ENCODE measurements around the gene ZNF70. TPM values are rescaled to one million over a fixed set of nuclear protein-coding genes. Genes with fewer than 3 reads are reported as not detected.

ZNF70 gene
- total RNA-seq, 1 donor from 2014 or later = 2.9 TPM

GRCh38 chr22:23698673-23699235 is 52.2 kb downstream of the ZNF70 start:
- no peak overlapping the region for H3K27ac Mint-ChIP-seq
- peaks cover 6% of the 10 kb centered on the region for H3K9me3 Mint-ChIP-seq
- peaks cover 72% of the 10 kb centered on the region for H3K36me3 Mint-ChIP-seq (ENCODE audit: low read depth)
- peaks cover 52% of the 10 kb centered on the region for H3K4me1 Mint-ChIP-seq (ENCODE audit: low read depth)
- no peak overlapping the region for H3K4me3 Mint-ChIP-seq (ENCODE audit: low read depth)
- DNase-seq (ENCODE audit: low spot score) = no peak
- H3K27me3 Mint-ChIP-seq (ENCODE audit: low read depth) = no peaks in the 10 kb centered on the region
- intact Hi-C loops (cut with micrococcal nuclease) = no loop called here

DNA sequence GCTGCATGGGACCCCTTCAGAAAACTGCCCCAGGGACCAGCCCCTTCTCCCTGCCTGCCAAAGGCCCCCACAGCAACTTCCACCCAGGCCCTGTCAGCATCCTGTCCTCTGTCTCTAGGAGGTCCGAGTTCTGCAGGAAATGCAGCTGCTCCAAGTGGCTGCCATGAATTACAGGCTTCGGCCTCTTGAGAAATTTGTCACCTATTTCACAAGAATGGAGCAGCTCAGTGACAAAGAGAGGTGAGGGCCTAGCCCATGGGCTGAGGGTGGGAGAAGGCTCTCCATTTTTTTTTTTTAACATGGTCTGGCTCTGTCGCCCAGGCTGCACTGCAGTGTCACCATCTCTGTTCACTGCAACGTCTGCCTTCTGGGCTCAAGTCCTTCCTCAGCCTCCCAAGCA is 52.8 kb downstream of the ZNF70 start:
- Mint-ChIP-seq H3K4me1 (ENCODE audit: low read depth) (peaks cover 50% of the 10 kb centered on the region), H3K36me3 (ENCODE audit: low read depth) (peaks cover 72% of the 10 kb centered on the region), H3K9me3 (peaks cover 6% of the 10 kb centered on the region), H3K27me3 (ENCODE audit: low read depth) (no peaks in the 10 kb centered on the region), H3K27ac (no peak overlapping the region), H3K4me3 (ENCODE audit: low read depth) (no peak overlapping the region)
- intact Hi-C loops (cut with micrococcal nuclease) = no loop called here
- no peak for DNase-seq (ENCODE audit: low spot score)

- Mint-ChIP-seq H3K27me3 (ENCODE audit: low read depth) (no peaks in the 10 kb centered on the region), H3K9me3 (peaks cover 6% of the 10 kb centered on the region), H3K4me1 (ENCODE audit: low read depth) (peaks cover 46% of the 10 kb centered on the region), H3K27ac (peak overlapping the region; percentile 99), H3K36me3 (ENCODE audit: low read depth) (peaks cover 68% of the 10 kb centered on the region), H3K4me3 (ENCODE audit: low read depth) (peak overlapping the region; percentile 89)
- DNase-seq (ENCODE audit: low spot score) = no peak
- intact Hi-C loops (cut with micrococcal nuclease) = loop anchor here (2.0 kb wide), 1 partner anchor 20 kb away; no protein-coding TSS in a partner anchor
Measured at GRCh38 chr22:23697031-23697970, 53.6 kb downstream of the ZNF70 start.

- peak; percentile 78 for DNase-seq (ENCODE audit: low spot score)
- peaks cover 36% of the 10 kb centered on the region for H3K4me1 Mint-ChIP-seq (ENCODE audit: low read depth)
- intact Hi-C loops (cut with micrococcal nuclease) = loop anchor here (1.0 to 2.0 kb wide), 2 partner anchors 9 to 20 kb away; no protein-coding TSS in a partner anchor
- H3K27me3 Mint-ChIP-seq (ENCODE audit: low read depth) = no peaks in the 10 kb centered on the region
- H3K27ac Mint-ChIP-seq = peak overlapping the region; percentile 99
- peak overlapping the region; percentile 89 for H3K4me3 Mint-ChIP-seq (ENCODE audit: low read depth)
- H3K36me3 Mint-ChIP-seq (ENCODE audit: low read depth) = peaks cover 61% of the 10 kb centered on the region
- H3K9me3 Mint-ChIP-seq = peaks cover under 1% of the 10 kb centered on the region
Measured at GRCh38 chr22:23696326-23696851, 54.5 kb downstream of the ZNF70 start.

- intact Hi-C loops (cut with micrococcal nuclease) = loop anchor here (1.0 to 2.0 kb wide), 2 partner anchors 10 to 21 kb away; no protein-coding TSS in a partner anchor
- DNase-seq (ENCODE audit: low spot score) = no peak
- Mint-ChIP-seq H3K36me3 (ENCODE audit: low read depth) (peaks cover 58% of the 10 kb centered on the region), H3K9me3 (no peaks in the 10 kb centered on the region), H3K4me1 (ENCODE audit: low read depth) (peaks cover 33% of the 10 kb centered on the region), H3K4me3 (ENCODE audit: low read depth) (peak overlapping the region; percentile 89), H3K27me3 (ENCODE audit: low read depth) (no peaks in the 10 kb centered on the region), H3K27ac (peak overlapping the region; percentile 99)
Measured at GRCh38 chr22:23695571-23696325, 55.2 kb downstream of the ZNF70 start.

DNA sequence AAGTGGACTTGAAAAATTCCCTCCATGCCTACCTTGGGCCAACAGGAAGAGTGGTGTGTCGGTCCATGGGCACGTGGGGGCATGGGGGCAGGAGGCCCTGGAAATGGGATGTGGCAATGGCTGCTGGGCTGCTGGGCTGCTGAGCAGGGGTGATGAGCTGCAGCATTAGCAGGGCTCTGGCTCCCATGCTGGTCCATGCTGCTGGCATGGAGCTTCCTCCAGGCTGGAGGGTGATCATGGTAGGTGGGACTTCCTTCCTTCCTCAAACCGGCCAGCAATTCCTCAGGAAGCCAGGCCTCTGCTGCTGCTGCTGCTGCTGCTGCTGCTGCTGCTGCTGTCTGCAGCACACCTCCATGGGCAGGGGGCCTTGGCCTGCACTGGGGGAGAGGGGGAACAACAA is 55.8 kb downstream of the ZNF70 start:
- Mint-ChIP-seq H3K27ac (peak overlapping the region; percentile 99), H3K36me3 (ENCODE audit: low read depth) (peaks cover 52% of the 10 kb centered on the region), H3K27me3 (ENCODE audit: low read depth) (no peaks in the 10 kb centered on the region), H3K4me1 (ENCODE audit: low read depth) (peaks cover 29% of the 10 kb centered on the region), H3K4me3 (ENCODE audit: low read depth) (no peak overlapping the region), H3K9me3 (no peaks in the 10 kb centered on the region)
- DNase-seq (ENCODE audit: low spot score) = no peak
- intact Hi-C loops (cut with micrococcal nuclease) = no loop called here

DNA sequence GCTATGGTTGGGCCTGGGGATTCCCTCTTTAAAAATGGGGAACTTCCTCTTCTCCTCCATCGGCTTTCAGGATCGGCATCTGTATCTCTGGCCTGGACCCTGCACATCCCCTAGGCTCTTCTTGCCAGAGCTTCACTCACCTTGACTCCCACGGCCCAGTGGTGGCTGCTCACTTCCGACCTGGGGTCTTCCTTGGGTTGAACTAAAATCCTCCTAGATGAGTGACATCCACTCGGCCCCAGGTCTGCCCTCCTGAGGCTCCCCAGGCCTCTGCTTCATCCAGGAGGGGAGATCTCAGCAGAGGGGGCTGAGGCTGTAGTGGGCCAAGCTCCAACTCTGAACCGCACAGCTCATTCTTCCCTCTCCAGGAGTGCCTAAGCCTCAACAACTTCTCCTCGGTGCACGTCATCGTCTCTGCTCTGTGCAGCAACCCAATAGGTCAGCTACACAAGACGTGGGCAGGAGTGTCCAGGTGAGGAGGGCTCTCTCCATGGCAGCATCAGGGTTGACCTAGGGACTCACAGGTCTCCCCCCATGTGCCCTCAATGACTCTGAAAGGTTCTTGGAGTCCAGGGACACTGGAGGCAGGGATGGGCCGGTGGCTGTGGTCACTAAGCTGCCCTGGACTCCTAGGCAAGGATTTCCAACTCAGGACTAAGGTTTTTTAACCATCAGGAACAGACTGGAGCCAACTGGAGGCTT is 56.8 kb downstream of the ZNF70 start:
- Mint-ChIP-seq H3K4me3 (ENCODE audit: low read depth) (no peak overlapping the region), H3K4me1 (ENCODE audit: low read depth) (peaks cover 27% of the 10 kb centered on the region), H3K36me3 (ENCODE audit: low read depth) (peaks cover 42% of the 10 kb centered on the region), H3K27ac (no peak overlapping the region), H3K9me3 (no peaks in the 10 kb centered on the region), H3K27me3 (ENCODE audit: low read depth) (no peaks in the 10 kb centered on the region)
- intact Hi-C loops (cut with micrococcal nuclease) = no loop called here
- no peak for DNase-seq (ENCODE audit: low spot score)

DNA sequence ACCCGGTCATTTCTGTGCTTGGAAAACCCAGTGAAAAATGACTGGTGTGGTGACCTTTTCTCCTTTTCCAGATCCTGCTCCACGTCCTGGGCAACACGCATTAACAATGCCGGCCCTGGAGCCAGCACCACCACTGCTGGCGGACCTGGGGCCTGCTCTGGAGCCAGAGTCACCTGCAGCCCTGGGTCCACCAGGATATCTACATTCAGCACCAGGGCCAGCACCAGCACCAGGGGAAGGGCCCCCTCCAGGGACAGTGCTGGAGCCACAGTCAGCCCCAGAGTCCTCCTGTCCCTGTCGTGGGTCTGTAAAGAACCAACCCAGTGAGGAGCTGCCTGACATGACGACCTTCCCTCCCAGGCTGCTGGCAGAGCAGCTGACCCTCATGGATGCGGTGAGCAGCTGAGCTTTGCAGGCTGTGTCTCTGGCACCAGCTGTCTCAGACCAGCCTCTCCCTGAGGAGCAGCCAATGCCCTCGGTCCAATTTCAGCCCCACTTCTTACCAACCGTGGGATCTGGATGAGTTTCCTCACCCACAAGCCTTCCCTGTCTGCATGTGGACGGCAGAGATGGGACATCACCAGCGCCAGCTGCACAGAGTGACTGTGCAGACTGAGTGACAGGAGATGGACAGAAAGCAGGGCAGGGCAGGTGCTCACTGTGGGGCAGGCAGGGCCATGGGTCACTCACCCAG is 58.2 kb downstream of the ZNF70 start:
- no peaks in the 10 kb centered on the region for H3K9me3 Mint-ChIP-seq
- H3K4me3 Mint-ChIP-seq (ENCODE audit: low read depth) = no peak overlapping the region
- H3K27ac Mint-ChIP-seq = no peak overlapping the region
- intact Hi-C loops (cut with micrococcal nuclease) = no loop called here
- peaks cover 34% of the 10 kb centered on the region for H3K36me3 Mint-ChIP-seq (ENCODE audit: low read depth)
- no peaks in the 10 kb centered on the region for H3K27me3 Mint-ChIP-seq (ENCODE audit: low read depth)
- no peak for DNase-seq (ENCODE audit: low spot score)
- peaks cover 26% of the 10 kb centered on the region for H3K4me1 Mint-ChIP-seq (ENCODE audit: low read depth)

- Mint-ChIP-seq H3K27me3 (ENCODE audit: low read depth) (no peaks in the 10 kb centered on the region), H3K4me3 (ENCODE audit: low read depth) (no peak overlapping the region), H3K4me1 (ENCODE audit: low read depth) (peaks cover 21% of the 10 kb centered on the region), H3K27ac (no peak overlapping the region), H3K36me3 (ENCODE audit: low read depth) (peaks cover 34% of the 10 kb centered on the region), H3K9me3 (no peaks in the 10 kb centered on the region)
- intact Hi-C loops (cut with micrococcal nuclease) = no loop called here
- no peak for DNase-seq (ENCODE audit: low spot score)
Measured at GRCh38 chr22:23691748-23692423, 59.0 kb downstream of the ZNF70 start.

DNA sequence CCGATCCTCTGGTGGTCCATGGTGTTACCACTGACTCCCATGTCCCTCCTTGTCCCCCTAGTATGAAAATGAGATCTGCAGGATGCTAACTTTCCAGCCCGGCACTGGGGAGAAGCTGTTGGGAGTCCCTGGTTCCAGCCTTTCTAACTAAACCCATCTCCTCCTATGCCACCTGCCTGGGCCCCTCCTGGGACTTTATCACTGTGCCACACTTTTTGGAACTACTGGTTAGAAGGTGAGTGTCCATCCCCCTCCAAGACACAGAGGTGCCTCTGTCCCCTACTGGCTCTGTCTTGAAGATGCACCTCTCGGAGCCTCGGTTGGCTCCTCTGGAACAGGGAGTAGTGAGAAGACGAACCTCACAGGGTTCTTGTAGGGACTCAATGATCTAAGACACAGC is 60.2 kb downstream of the ZNF70 start, which contains the start of gene RGL4:
TSS of gene RGL4 (plus strand) at position 301 of the 400 bp plus-strand sequence. CDS start 1,018 bp downstream, outside the sequence.
- Mint-ChIP-seq H3K27ac (no peak within 1 kb of the TSS), H3K36me3 (ENCODE audit: low read depth) (peaks cover 31% of the 10 kb centered on the region), H3K27me3 (ENCODE audit: low read depth) (no peaks in the 10 kb centered on the region), H3K4me3 (ENCODE audit: low read depth) (no peak within 1 kb of the TSS), H3K4me1 (ENCODE audit: low read depth) (peaks cover 12% of the 10 kb centered on the region), H3K9me3 (no peaks in the 10 kb centered on the region)
- no peak for DNase-seq (ENCODE audit: low spot score)
- intact Hi-C loops (cut with micrococcal nuclease) = no loop called here

- H3K9me3 Mint-ChIP-seq = no peaks in the 10 kb centered on the region
- H3K27me3 Mint-ChIP-seq (ENCODE audit: low read depth) = no peaks in the 10 kb centered on the region
- H3K4me1 Mint-ChIP-seq (ENCODE audit: low read depth) = peaks cover 3% of the 10 kb centered on the region
- no peak for DNase-seq (ENCODE audit: low spot score)
- H3K27ac Mint-ChIP-seq = no peak overlapping the region
- H3K36me3 Mint-ChIP-seq (ENCODE audit: low read depth) = peaks cover 22% of the 10 kb centered on the region
- intact Hi-C loops (cut with micrococcal nuclease) = no loop called here
- no peak overlapping the region for H3K4me3 Mint-ChIP-seq (ENCODE audit: low read depth)
Measured at GRCh38 chr22:23689414-23689813, 61.5 kb downstream of the ZNF70 start.

Data from activated T-helper 2 cell treated with anti-CD3 and anti-CD28 coated beads, Interferon-gamma antibody, Interleukin-2, Interleukin-4, amounts not matched to agents 10 μg/mL and 5 μg/mL and 100 μg/mL, durations not matched to agents 14 hours and 24 hours and 36 hours (primary cell).